Measurements from ENCODE around the gene FOXK1. TPM values are rescaled to one million over a fixed set of nuclear protein-coding genes. Genes with fewer than 3 reads are reported as not detected.
"Not testable (repeated sequence)": the region's sequence is repeated elsewhere in the genome, so short reads cannot be mapped to it uniquely, and the experiment has no call there.

Gene FOXK1
- total RNA-seq (2014; rRNA removed; shearing (Covaris generic); ENCODE audit: low replicate concordance), result 21.8 and 23.9 TPM in 2 replicates

GRCh38 chr7:4681886-4682620 is at the start of gene FOXK1:
FOXK1 (plus strand) TSS chr7:4682295; CDS start chr7:4682309, 14 bp downstream.
- Histone ChIP-seq H3K9me3 (no peaks in the 10 kb centered on the region), H3K36me3 (peaks cover 18% of the 10 kb centered on the region), H3K4me3 (peak within 1 kb of the TSS; percentile 76), H3K27me3 (no peaks in the 10 kb centered on the region)
- peak; percentile 82 for DNase-seq

- peak; percentile 52 for DNase-seq
- Histone ChIP-seq H3K4me3 (no peak overlapping the region), H3K36me3 (no peaks in the 10 kb centered on the region), H3K27me3 (no peaks in the 10 kb centered on the region), H3K9me3 (no peaks in the 10 kb centered on the region)
These were observed 49.1 kb upstream of the FOXK1 start for GRCh38 chr7:4633012-4633411.

- Histone ChIP-seq H3K4me3 (no peak overlapping the region), H3K27me3 (no peaks in the 10 kb centered on the region), H3K36me3 (no peaks in the 10 kb centered on the region), H3K9me3 (no peaks in the 10 kb centered on the region)
- DNase-seq, result peak; percentile 13
These were observed 47.9 kb upstream of the FOXK1 start for GRCh38 chr7:4634166-4634565.

GRCh38 chr7:4638781-4639575 is 43.1 kb upstream of the FOXK1 start:
- no peaks in the 10 kb centered on the region for H3K27me3 ChIP-seq
- no peaks in the 10 kb centered on the region for H3K9me3 ChIP-seq
- no peak overlapping the region for H3K4me3 ChIP-seq
- DNase-seq, result no peak
- no peaks in the 10 kb centered on the region for H3K36me3 ChIP-seq

GRCh38 chr7:4641091-4641666 is 40.9 kb upstream of the FOXK1 start:
- no peak for DNase-seq
- Histone ChIP-seq H3K27me3 (no peaks in the 10 kb centered on the region), H3K9me3 (no peaks in the 10 kb centered on the region), H3K4me3 (peak overlapping the region; percentile 72), H3K36me3 (no peaks in the 10 kb centered on the region; the same call in 1 of the 2 replicates)

GRCh38 chr7:4641667-4642467 is 40.2 kb upstream of the FOXK1 start:
- no peaks in the 10 kb centered on the region for H3K9me3 ChIP-seq
- DNase-seq, result peak; percentile 87
- peak overlapping the region; percentile 72 for H3K4me3 ChIP-seq
- no peaks in the 10 kb centered on the region; the same call in 1 of the 2 replicates for H3K36me3 ChIP-seq
- H3K27me3 ChIP-seq, result no peaks in the 10 kb centered on the region

- no peaks in the 10 kb centered on the region; the same call in 1 of the 2 replicates for H3K36me3 ChIP-seq
- H3K9me3 ChIP-seq, result no peaks in the 10 kb centered on the region
- H3K27me3 ChIP-seq, result no peaks in the 10 kb centered on the region
- peak overlapping the region; percentile 72 for H3K4me3 ChIP-seq
- no peak for DNase-seq
These were observed 39.5 kb upstream of the FOXK1 start for GRCh38 chr7:4642468-4643203.

GRCh38 chr7:4643204-4643471 is 39.0 kb upstream of the FOXK1 start:
- not testable (repeated sequence) for H3K36me3 ChIP-seq, H3K27me3 ChIP-seq, DNase-seq, H3K4me3 ChIP-seq, H3K9me3 ChIP-seq

GRCh38 chr7:4645246-4645645 is 36.8 kb upstream of the FOXK1 start:
- no peaks in the 10 kb centered on the region for H3K9me3 ChIP-seq
- H3K27me3 ChIP-seq, result no peaks in the 10 kb centered on the region
- H3K36me3 ChIP-seq, result no peaks in the 10 kb centered on the region; the same call in 1 of the 2 replicates
- H3K4me3 ChIP-seq, result no peak overlapping the region
- DNase-seq, result no peak

GRCh38 chr7:4648111-4648510 is 34.0 kb upstream of the FOXK1 start:
- no peak for DNase-seq
- Histone ChIP-seq H3K9me3 (no peaks in the 10 kb centered on the region), H3K36me3 (no peaks in the 10 kb centered on the region; the same call in 1 of the 2 replicates)

GRCh38 chr7:4650433-4651047 is 31.6 kb upstream of the FOXK1 start:
- H3K27me3 ChIP-seq, result no peaks in the 10 kb centered on the region
- H3K9me3 ChIP-seq, result no peaks in the 10 kb centered on the region
- no peak for DNase-seq
- no peak overlapping the region for H3K4me3 ChIP-seq
- no peaks in the 10 kb centered on the region; the same call in 1 of the 2 replicates for H3K36me3 ChIP-seq

More at GRCh38 chr7:4648111-4648510, 34.0 kb upstream of the FOXK1 start:
- H3K4me3 ChIP-seq, result no peak overlapping the region
- H3K27me3 ChIP-seq, result no peaks in the 10 kb centered on the region

GRCh38 chr7:4653771-4654170 is 28.3 kb upstream of the FOXK1 start:
- no peak for DNase-seq
- no peak overlapping the region for H3K4me3 ChIP-seq
- no peaks in the 10 kb centered on the region for H3K36me3 ChIP-seq
- H3K9me3 ChIP-seq, result peaks cover 7% of the 10 kb centered on the region; the same call in 1 of the 2 replicates
- H3K27me3 ChIP-seq, result no peaks in the 10 kb centered on the region

GRCh38 chr7:4655311-4655710 is 26.8 kb upstream of the FOXK1 start:
- DNase-seq, result no peak
- no peaks in the 10 kb centered on the region for H3K27me3 ChIP-seq
- no peaks in the 10 kb centered on the region for H3K36me3 ChIP-seq
- H3K9me3 ChIP-seq, result peaks cover 7% of the 10 kb centered on the region; the same call in 1 of the 2 replicates
- H3K4me3 ChIP-seq, result no peak overlapping the region

GRCh38 chr7:4655896-4656295 is 26.2 kb upstream of the FOXK1 start:
- DNase-seq, result no peak
- H3K36me3 ChIP-seq, result no peaks in the 10 kb centered on the region
- peaks cover 7% of the 10 kb centered on the region; the same call in 1 of the 2 replicates for H3K9me3 ChIP-seq
- H3K27me3 ChIP-seq, result no peaks in the 10 kb centered on the region
- H3K4me3 ChIP-seq, result no peak overlapping the region

- Histone ChIP-seq H3K27me3 (no peaks in the 10 kb centered on the region), H3K9me3 (peaks cover 7% of the 10 kb centered on the region; the same call in 1 of the 2 replicates), H3K4me3 (no peak overlapping the region), H3K36me3 (no peaks in the 10 kb centered on the region)
- no peak for DNase-seq
These were observed 24.3 kb upstream of the FOXK1 start for GRCh38 chr7:4657640-4658417.
